CD1c-positive myeloid dendritic cell (primary cell): ENCODE results near the gene FRMD3.
A peak's percentile ranks its signal among the peaks of the same experiment; 100 is the strongest.

Source experiments
- DNase-seq: peaks from one replicate; pipeline ENCODE4 v3.0.0-alpha.2; 2016; ENCODE audit errors: extremely low spot score

FRMD3 gene

DNA sequence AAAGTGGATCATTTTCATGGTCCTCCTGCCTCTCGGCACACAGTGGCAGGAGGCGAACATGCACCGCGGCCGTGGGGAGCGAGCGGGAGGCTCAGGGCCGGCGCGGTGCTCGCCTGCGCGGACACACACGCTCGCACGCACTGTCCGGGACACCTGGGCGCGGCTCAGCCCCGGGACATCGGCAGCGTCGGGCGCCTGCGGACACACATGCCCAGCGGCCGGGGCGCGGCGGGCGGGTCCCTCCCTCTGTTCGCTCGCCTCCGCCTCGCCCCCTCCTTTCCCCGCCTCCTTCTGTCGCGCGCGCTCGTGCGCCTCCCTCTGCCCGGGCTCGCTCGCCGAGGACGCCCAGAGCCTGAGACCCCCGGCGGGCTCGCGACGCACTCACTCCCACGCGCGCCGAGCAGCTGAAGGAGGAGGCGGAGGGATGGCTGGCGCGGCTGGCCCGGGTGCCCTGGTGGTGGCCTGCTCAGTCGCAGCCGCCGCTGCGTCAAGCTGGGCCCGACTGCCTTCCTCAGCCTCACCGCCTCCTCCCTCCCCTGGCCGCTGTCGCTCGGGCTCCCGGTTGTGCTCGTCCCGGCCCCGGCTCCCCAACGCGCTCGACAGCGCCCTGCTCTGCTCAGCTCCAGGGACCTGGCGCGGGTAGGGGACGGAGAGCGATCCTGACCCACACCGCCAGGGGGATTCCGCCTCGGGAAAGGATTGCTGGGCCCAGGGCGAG lies at the start of gene FRMD3:
TSS of gene FRMD3 (minus strand) at position 230 of the 718 bp plus-strand sequence. CDS start at position 60, 170 bp downstream.
- DNase-seq: peak; percentile 71

GRCh38 chr9:83584995-83585394 lies 46.8 kb upstream of the FRMD3 start:
- DNase-seq: no peak

DNA sequence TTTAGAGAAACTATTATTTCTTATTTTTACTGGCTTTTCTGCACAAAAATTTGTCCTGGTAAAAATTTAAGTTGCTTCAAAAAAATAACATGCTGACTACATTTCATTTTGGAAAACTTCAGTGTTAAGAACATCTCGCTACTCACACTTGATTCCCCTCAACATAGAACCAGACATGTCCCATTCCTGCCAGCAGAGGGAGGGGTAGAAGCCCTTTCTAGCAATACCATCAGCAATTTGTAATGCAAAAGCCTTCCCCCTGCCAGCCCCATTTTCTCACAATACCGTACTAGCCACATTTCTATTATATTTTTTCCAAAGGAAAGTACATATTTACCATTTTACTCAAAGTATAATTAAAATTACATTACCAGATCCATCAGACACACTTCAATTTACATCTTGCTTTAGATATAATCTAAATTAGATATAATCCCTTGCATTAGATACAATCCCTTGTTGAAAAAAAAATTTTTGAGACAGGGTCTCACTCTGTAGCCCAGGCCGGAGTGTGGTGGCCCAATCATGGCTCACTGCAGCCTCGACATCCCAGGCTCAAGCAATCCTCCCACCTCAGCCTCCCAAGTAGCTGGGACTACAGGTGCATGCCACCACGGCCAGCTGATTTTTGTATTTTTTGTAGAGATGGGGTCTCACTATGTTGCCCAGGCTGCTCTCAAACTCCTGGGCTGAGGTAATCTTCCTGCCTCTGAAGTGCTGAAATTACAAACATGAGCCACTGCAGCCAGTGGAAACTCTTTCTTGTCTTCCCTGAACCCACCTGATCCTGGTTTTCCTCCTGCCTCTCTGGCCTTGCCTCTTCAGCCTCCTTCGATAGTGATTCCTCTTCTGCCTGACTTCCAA lies 45.2 kb upstream of the FRMD3 start:
- peak; percentile 13 for DNase-seq

GRCh38 chr9:83582029-83582428 lies 43.8 kb upstream of the FRMD3 start:
- DNase-seq: no peak

DNA sequence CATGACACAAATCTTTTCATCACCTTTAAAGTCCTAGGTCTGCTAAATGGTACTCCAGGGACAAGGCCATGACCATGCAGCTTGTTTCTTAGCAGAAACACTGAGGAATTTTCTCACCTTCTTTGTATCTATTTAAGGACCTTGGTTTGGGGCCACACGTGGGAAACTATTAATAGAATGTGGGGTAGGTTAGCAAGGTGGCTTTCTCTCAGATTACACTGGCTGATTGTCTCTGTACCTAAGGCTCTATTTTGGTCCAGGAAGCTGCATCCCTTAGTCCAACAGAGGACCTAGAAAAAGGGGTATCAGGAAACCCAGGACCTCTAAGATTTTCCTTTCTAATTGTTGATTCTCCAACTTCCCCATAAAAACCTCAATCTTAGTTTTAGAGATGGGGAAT lies 36.3 kb upstream of the FRMD3 start:
- DNase-seq: no peak

DNA sequence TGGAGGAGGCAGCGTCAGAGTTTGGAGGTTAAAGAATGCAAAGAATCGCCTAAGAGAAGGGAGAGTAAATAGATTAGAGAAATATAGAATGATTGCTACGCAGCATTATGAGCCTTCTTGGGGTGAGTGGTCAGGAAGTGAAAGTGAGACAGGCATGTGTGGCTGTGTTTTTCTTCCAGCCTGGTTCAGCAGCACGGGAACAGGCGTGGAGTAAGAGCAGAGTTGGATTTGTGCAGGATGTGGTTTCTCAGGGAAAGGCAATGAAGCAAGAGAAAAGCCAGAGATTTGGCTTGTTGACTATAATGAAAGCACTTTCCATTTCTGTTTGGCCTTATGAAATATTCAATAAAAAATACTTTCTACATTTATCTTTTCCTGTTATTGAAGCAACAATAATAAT lies 34.3 kb upstream of the FRMD3 start:
- no peak for DNase-seq

DNA sequence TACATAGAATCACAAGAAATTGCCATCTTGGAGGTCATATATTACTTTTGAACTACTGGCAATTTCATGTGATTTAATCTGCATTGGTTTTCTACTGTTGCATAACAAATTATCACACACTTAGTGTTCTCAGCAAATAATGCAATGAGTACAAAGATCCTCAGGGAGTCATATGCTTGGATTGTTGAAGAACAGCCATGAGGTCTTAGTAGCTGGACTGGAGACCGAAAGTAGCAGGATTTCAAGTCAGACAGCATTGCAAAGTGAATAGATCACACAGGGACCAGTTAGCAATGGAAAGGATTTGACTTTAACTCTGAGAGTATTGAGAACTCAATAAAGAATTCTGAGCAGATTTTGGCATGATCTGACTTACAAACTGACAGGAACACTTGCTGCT lies 32.2 kb upstream of the FRMD3 start:
- no peak for DNase-seq

GRCh38 chr9:83569326-83569725 lies 31.1 kb upstream of the FRMD3 start:
- no peak for DNase-seq

GRCh38 chr9:83563360-83563759 lies 25.2 kb upstream of the FRMD3 start:
- DNase-seq: no peak

- DNase-seq: no peak
Observed at GRCh38 chr9:83560169-83560826, 22.1 kb upstream of the FRMD3 start.

- no peak for DNase-seq
Observed at GRCh38 chr9:83557771-83558170, 19.6 kb upstream of the FRMD3 start.

DNA sequence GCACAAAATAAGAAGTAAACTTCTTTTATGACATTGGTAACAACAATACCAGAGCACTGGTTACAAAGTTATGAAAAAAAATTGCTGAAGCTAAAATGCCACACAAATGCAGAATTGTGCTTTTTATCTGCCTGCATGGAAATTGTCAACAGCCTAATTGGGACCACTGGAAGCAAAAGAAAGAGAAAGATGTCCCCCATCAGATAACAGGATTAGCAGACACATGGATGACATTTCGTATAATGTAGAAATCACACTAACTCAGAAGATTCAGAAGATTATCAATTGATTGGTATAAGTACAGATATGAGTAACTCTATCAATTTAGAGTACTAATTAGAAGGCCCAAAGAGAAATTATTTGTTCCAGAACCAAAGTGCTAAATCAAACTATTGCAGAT lies 19.1 kb upstream of the FRMD3 start:
- no peak for DNase-seq

DNA sequence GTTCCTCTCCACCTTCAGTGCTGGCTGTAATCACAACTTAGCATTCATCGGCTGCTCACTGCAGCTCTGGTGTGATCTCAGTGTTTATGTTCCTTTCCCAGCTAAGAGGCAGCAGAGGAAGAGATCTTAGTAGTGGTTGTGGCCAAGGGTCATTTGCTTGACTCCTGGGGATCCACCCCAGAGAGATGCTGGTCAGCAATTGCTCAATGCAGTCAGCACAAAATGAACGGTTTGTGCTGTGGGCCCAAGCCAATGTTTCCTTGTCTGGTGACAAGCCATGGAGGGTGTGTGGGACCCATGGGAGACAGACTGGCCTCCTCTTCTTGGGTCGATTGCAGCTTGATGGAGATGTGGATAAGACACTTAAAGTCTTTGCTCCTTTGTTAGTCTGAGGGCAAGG lies 16.1 kb upstream of the FRMD3 start:
- DNase-seq: no peak

- peak; percentile 68 for DNase-seq
Observed at GRCh38 chr9:83544002-83544698, 5.9 kb upstream of the FRMD3 start.

DNA sequence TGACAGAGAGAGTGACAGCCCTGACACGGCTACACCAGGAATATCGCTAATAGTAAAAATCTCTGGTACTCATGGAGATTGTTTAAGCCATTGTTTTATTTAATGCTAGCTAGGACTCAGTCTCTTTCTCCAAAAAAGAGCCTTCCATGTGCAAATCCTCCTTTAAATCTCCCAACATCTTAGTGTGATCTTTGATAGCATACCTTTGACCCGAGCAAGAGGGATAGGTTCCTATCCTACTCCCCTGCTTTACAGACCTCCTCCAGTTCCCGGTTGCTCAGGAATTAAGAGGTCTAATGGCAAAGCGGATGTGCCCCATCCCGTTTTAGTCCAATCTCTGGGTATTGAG lies 663 bp upstream of the FRMD3 start:
- no peak for DNase-seq

DNA sequence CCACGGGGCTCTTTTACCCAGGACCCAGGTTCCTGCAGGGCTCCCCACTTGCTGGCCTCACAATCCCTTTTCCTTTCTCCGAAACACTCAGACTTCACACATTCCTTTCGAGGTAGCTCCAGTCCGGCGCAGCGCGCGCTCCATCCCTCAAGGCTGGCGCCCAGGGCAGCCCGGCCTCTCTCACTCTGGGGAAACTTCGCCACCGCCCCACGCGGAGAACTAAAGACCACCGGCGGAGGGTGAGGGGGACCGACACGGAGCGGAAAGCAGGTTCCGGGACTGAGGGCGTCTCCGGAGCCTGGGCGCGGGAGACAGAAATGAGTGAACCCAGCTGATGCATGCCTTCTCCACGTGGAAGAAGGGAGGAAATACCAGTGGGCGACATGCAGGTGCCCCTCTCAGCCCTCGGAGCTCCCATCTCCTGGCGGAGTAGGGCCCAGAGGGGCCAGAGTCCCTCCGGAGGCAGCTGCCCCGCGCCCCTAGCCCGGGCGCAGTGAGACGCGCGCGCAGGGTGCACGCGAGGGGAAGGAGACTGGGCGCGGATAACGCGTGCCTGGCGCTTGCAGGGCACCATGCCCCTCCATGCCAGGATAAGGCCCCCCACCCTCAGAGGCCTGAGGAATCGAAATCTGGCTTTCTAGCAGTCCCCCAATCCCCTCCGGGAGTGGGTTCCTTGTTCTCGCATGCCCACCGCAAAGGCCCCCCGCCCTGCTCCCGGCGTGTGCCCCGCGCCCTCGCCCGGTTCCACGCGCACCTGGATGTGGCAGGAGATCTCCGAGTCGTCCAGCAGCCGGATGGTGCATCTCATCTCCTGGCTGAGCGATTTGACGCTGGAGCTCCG lies 650 bp downstream of the FRMD3 start:
- DNase-seq: no peak

GRCh38 chr9:83536332-83536731 lies 1.9 kb downstream of the FRMD3 start:
- no peak for DNase-seq

- no peak for DNase-seq
Observed at GRCh38 chr9:83535736-83536135, 2.5 kb downstream of the FRMD3 start.

- no peak for DNase-seq
Observed at GRCh38 chr9:83533296-83533695, 4.9 kb downstream of the FRMD3 start.

DNA sequence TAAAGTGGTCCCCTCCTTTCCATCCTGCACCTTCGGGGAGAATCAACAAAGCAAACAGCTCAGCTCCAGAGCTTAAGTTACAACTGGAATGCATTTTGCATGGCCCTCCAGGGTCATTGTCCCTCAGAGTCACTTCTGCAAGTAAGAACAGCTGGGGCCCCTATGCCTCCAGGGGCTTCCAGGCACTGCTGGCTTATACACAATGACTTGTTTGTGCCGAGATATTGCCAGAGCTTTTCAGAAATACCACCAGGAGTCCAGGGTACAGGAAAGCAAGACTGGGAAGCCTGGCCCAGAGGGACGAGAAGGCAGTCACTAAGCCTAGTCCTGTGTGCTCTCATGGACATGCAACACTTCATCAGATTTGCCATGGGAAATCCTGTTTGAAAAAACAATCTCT lies 11.3 kb downstream of the FRMD3 start:
- no peak for DNase-seq

GRCh38 chr9:83526211-83526610 lies 12.0 kb downstream of the FRMD3 start:
- no peak for DNase-seq
